HG03432 (cell line): ENCODE data around the gene GSTA4.
"Not testable (repeated sequence)": the region's sequence is repeated elsewhere in the genome, so short reads cannot be mapped to it uniquely, and the experiment has no call there.

Experiments used
- ATAC-seq: cut with Tn5 transposase; IDR thresholded peaks from one replicate; pipeline ENCODE4 v1.9.1; 2021; ENCODE audit warnings: mild to moderate bottlenecking, moderate library complexity; ENCODE audit not compliant: unreplicated experiment

Gene GSTA4

DNA sequence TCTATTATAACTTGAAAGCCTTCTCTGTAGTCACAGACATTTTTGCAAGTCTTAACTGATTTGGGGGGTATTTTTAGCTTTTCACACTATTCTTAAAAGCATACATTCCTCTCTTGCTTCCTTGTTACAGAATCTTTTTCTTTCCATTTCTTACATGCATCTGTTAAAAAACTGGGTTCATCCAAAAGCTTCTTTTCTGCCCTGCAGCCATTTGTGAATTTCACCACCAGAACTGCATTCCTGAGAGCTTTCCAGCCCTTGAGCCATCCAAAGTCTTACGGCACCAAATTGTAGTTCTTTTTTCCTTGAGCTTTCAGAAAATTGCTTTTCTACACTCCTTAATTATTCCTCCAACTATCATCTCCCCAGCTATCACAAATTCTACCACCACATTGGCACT is 19.7 kb upstream of the GSTA4 start:
- ATAC-seq, result no peak

- no peak for ATAC-seq
Measured at GRCh38 chr6:53014063-53014462, 19.0 kb upstream of the GSTA4 start.

GRCh38 chr6:53011979-53012378 is 16.9 kb upstream of the GSTA4 start:
- no peak for ATAC-seq

DNA sequence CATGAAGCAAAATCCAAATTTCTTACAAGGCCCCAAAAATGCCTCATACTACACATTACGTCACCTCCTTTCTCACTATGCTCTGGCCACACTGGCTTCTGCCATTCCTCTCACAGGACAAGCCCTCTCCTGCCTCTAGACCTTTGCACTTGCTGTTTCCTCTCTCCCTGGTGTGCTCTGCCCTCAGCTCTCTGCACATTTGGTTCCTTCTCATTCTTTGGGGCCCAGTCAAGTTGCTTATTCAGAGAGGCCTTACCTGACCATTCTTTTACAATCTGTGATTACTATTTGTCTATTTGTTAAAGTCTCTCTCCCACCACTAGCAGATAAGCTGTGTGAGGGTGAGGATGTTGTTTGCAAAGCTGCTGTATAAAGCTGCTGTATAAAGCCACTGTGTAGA is 15.4 kb upstream of the GSTA4 start:
- no peak for ATAC-seq

- ATAC-seq, result no peak
Measured at GRCh38 chr6:53009511-53009910, 14.4 kb upstream of the GSTA4 start.

DNA sequence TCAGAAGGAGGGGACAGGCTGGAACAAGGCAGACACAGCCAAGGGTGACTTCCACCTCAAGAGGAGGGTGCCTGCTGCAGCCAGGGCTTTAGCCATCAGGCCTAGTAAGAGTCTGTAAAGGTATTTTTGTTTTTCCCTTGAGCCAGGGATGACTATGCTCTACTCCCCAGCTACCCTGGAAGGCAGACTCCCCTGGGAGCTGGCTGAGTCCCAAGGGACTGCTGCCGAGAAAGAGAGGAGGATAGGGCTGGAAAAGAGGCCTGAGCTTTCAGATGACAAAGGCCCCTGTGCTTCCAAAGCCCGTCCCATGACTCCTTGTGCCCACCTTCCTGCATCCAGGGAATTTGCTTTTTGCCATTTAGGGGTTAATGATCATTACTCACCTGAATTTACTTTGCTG is 14.0 kb upstream of the GSTA4 start:
- ATAC-seq, result no peak

DNA sequence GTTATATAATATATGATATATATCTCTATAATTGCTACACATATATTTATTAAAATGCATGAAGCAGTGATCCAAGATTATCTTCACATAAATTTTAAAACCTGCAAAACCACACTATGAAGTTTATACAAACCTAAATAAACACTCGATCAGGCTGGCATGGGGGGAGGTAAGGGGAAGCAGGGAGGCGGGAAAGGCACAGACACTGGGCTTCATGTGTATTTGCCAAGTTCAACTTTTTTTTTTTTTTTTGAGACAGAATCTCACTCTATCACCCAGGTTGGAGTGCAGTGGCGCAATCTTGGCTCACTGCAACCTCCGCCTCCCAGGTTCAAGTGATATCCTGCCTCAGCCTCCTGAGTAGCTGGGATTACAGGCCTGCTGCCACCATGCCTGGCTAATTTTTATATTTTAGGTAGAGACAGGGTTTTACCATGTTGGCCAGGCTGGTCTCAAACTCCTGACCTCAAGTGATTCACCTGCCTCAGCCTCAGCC is 13.2 kb upstream of the GSTA4 start:
- ATAC-seq, result not testable (repeated sequence)

DNA sequence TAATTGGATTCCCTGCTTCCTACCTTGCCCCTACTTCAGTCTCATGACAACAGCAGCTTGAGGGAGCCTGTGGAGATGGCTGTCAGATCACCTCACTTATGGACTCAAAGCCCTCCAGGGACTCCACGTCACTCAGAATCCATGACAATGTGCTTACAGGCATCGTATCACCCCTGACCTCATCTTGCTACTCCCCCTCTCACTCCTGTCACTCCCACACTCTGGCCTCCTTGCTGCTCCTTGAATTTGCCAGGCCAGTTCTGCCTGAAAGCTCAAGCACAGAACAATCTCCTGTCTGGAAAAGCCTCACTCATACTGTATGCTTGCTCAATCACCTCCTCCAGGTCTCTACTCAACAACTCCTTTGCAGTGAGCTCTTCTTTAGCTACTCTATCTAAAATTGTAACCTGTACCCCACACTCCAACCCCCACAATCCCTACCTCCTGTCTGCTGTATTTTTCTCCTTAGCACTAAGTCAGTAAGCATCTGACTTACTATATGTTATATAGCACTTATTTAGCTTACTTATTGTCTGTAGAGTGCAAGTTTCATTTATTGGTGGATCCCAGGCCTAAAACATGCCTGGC is 10.7 kb upstream of the GSTA4 start:
- no peak for ATAC-seq

DNA sequence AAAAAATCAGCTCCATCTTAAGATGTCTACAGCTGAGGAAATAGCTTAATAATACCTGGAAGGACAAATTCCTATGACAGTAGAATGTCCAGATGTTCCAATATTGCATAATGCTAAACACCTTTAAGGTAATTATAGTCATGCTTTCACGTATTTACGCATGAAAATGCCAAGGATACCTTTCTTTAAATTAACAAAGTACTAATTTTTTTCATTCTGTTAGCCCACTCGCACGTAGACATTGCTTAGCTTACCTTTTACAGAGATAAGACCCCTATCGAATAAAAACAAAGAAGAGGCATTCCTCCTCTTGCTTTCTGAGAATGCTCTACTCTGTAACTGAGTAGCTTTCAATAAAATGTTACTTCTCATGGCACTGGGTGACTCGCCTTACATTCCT is 4.4 kb upstream of the GSTA4 start:
- no peak for ATAC-seq

- ATAC-seq, result no peak
Measured at GRCh38 chr6:52998603-52999002, 3.5 kb upstream of the GSTA4 start.

DNA sequence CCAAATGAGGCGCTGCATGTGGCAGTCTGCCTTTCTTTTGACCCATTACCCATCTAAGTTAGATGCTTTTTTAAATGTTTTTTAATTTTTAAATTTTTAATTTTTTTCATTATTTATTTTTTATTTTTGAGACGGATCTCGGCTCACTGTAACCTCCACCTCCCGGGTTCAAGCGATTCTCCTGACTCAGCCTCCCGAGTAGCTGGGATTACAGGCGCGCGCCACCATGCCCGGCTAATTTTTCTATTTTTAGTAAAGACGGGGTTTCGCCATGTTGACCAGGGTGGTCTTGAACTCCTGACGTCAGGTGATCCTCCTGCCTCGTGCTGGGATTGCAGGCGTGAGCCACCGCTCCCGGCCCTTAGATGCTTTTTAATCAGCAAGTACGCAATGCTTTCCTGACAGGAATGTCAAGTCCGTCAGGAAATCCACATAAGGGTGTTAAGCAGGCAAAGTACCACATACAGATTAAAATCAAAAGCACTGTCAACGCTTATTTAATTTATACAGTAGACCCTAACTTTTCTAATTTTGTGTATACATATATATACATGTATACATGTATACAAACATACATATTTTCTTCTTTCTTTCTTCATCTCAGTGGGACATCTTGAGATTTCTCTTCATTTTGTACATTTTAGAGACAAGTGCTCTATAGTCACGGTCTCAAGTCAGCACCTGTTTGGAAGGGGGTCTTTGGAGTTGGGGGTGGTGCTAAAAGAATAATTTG is 995 bp upstream of the GSTA4 start:
- no peak for ATAC-seq

DNA sequence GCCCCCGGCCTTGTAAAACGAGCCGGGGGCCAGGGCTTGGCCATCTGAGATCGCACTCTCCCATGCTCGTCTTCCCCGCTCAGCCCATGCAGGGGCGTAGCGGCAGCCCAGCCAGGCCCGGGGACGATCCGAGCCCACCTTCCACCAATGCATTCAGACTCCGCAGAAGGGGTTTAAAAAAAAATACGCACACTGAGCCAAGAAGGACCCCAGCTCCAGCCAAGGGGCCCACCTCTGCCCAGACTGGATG is 320 bp downstream of the GSTA4 start:
- peak; percentile 31 for ATAC-seq

DNA sequence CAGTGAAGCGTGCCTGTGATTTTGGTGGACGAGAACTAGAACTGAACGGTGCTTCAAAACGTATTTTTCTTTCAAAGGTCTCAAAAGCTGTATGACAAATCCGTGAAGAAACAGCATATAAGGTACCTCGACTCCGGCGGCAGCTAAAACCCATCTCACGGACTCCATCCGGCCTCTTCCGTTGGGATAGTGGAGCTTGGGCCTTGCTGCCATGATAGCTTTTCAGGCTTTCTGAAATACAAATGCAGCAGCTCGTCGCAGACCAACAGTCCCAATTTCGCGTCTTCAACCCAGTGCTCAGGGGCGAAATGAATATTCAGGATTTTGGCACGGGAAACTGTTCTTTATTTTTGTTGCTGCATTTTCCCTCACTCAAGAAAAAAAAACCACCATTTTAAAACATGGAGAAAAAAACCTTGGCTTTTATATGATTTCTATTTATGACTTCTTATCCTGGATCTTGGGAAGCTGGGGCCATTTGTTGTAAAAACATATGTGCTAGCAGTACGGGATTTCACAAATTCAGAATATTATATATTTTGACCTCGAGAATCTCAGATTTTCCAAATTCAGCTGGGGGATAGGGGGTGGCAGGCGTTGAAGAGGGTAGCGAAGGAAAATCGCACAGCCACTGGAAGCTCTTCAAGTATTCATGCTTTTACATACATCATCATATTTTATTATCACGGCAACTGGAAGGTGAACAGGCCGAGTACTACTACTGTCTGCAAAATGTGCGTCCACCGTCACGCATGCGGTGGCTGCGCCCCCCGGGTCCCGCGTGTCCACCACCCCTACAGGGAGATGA is 849 bp downstream of the GSTA4 start:
- no peak for ATAC-seq

DNA sequence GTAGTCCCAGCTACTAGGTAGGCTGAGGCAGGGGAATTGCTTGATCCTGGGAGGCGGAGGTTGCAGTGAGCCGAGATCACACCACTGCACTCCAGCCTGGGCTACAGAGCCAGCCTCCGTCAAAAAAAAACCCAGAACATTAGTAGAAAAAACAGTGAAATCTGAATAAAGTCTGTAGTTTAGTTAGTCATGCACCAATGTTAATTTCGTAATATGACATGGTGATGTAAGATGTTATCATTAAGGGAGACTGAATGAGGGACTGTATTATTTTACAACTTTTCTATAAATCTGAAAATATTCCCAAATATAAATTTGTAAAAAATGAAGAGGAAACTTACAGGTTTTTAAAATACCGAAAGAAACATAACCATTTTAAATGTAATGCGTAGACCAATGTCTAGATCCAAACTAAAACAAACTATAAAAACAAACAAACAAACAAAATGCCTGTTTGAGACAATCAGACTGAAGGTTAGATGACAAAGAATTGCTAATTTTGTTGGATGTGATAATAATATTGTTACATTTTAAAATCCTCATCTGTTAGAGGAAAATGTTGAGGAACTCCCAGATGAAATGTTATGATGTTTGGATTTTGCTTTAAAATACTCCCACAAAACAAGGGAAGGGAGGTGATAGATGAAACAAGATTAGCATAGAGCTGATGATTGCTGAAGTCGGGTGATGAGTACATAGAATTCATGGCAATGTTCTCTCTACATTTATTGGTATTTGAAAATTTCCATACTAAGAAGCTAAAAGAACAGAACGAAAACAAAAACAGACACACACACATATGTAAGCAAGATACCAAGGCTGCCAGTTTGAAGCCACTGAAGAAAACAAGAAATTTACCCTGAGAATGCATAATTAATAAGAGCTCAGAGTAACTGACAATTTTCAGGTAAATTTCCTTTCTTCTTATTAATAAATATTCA is 1.8 kb downstream of the GSTA4 start:
- no peak for ATAC-seq

DNA sequence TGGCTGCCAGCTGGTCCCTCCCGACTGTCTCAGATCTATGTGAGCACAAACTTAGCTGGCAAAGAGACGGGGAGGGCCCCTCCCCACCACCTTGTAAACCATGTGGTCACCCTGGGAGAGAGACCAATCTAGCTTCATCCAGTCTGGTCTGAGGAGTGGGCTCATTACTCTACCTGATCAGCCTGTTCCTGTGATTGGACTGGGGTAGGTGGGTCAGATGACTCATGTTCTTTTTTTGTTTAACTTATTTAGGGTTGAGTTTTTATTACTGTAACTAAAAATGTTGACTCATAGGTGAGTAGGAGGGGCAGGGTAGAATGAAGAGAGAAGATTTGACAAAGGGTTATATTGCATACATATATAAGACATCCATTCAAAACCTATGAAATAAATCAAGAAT is 4.7 kb downstream of the GSTA4 start:
- no peak for ATAC-seq

GRCh38 chr6:52985228-52985627 is 9.9 kb downstream of the GSTA4 start:
- ATAC-seq, result no peak

DNA sequence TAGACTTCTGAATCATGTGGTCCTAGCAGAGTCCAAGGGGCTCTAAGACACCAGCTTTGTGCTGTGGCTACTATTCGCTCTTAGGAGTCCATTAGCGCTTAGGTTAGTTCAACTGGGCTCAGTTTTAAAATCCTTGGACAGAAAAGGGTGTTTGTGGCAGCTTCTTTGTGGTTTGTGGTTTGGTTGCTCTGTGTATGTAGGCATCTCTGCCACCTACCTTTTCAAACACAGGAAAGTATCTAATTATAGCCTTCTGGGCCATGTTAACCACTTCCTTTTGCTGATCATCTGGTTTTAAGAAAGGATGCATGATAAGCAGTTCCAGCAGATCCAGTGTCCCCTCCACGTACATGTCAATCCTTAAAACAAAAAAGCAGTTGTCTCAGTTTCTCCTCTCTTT is 10.8 kb downstream of the GSTA4 start:
- ATAC-seq, result peak; percentile 83

DNA sequence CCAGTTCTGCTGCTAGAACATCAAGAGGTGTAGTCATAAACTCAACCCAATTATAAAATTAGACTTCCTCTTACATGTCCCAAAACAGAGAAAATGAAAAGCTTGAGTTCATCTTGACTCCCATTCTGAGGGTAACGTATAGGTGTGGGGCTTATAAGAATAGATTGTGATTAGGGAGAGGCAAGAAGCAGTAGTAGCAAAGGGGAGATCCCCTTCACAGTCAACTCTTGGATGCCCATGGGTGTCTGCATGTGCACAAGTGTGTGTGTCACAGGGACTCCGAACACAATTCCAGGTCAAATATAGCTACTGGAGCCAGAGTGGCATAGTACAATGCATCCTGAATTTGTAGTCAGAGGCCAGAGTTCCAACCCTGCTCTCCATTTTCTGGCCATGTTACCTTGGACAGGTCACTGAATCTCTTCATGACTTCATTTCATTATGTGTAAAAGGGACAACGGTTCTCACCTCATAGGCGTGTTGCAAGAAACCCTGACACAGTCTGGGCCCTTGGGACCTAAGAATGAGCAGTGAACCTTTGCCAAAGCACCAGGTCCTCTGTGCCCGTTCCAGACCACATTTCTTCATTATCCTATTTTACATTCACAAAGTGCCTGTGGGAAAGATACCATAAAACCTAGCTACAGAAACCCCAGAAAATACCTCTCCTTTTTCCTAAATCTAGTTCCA is 11.8 kb downstream of the GSTA4 start:
- peak; percentile 40 for ATAC-seq

DNA sequence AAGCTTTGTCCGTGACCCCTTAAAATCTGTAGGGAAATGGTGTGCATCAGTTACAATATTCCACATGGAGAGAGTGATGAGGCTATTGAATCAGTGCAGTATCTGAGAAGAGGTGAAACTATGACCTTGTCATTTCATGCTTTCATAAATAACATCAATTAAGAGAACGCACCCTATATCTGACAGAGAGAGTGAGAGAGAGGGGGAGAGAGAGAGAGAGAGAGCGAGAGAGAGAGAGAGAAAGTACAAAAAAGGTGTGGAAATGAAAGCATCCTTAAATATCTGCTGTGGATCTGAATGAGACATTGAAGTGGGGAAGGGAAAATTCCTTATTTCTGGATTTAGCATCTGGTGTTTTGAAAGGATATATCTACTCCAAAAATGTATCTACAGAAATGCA is 12.4 kb downstream of the GSTA4 start:
- no peak for ATAC-seq

DNA sequence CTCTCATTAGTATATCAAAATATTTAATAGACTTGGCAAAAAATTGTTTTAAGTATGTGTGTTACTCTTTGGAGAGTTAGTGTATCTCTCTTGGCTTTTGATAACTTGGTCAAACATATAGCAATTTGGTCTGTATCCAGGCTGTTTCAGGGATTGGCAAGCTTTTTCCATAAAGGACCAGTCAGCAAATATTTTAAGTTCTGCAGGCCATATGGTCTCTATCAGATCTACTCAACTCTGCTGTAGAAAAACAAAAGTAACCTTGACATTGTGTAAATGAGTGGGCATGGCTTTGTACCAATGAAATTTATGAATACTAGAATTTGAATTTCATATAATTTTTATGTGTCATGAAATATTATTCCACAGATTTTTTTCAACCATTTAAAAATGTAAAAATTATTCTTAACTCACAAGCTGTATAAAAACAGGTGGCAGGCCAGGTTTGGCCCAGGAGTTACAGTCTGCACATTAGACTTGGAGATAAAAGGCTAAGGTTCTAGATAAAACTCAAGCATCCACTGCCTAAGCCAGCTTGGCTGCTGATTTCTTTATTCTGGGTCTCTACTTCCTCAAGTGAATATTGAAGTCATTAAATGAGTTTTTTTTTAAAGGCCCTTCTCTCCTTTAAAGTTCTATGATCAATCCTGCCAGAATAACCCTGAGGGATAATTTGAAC is 13.7 kb downstream of the GSTA4 start:
- ATAC-seq, result no peak
